NT2/D1 (cell line): ENCODE results near the gene REN.

Experiments used
- SUZ12 ChIP-seq: IDR thresholded peaks from 2 replicates; pipeline ENCODE4 v1.6.1; 2011; ENCODE audit not compliant: insufficient read length, insufficient read depth; ENCODE audit errors: extremely low read depth
- YY1 ChIP-seq: IDR thresholded peaks from 2 replicates; pipeline ENCODE4 v1.6.1; 2011; ENCODE audit not compliant: insufficient read length, insufficient read depth
- ZNF274 ChIP-seq: IDR thresholded peaks from 2 replicates; pipeline ENCODE4 v1.6.1; 2011; ENCODE audit warnings: mild to moderate bottlenecking, low read depth, low read length

DNA sequence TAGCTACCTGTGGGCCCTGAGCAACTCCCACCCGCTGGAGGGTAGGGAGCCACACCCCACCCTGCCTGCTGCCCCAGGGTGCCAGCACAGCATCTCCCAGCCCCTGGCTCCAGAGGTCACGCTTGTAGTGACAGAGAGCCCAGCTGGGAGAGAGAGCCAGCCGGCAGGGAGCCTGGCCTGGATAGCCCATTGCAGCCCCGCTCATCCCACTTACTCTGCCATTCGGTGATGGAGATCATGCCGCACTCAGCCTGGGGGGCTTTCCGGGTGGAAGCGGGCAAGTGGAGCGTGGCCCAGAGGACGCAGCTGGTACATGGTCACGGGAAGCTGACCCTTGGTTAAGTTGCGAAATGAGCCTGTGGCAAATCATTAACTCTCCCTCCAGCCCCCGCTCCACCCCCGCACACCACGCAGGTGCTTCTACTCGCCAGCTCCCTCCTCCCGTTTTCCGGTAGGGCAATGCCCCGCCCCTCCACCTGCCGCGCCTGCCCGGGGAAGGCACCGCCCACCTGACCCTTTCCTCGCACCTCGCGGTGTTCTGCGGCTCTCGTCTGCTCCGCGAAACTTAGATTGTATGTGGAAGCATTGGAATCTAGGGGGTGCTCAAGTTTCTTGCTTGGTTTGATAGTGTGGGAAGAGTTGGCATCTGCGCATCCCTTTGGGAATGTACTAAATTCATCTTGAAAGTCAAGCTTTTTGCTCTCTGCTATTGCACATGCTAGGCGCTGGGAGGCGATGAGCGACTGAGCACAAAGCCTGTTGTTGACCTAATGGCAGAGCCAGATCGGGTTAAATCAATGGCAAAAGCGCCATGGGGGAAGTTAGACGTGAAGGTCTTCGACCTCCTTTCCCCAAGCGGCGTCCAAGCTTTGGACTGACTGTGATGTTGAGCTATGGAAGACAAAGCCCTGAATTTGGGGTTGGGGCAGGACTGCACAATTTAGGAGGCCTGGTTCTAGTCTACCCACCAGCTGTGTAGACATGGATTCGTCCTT is 47.8 kb upstream of the REN start, which contains the start of gene GOLT1A:
- TF ChIP-seq YY1 (no peak), ZNF274 (no peak), SUZ12 (no peak)
